GM12878 (cell line): ENCODE measurements around the gene GALNT17. TPM values are rescaled to one million over a fixed set of nuclear protein-coding genes. Genes with fewer than 3 reads are reported as not detected.

ENCODE experiments used
- ATAC-seq: fragments of 200-7000 bp; cut with Tn5 transposase; 3 replicates; pipeline ENCODE4 v1.9.1; 2020; ENCODE audit warnings: mild to moderate bottlenecking, moderate library complexity
- BruUV-seq: library from RNA; stranded (reverse); fragments of 400-500 nt; replicated peaks from 2 replicates; lab custom pipeline; 2021; lab: Mats Ljungman, UMichigan
- CTCF ChIA-PET: fragments of 300-600 bp; sonication (Branson Sonifier 250); formaldehyde crosslinking; extraction: SDS; loops from one replicate; lab custom pipeline; 2021; ENCODE audit warnings: inconsistent platforms; lab: Yijun Ruan, JAX
- POLR2A ChIA-PET: fragments of 350-600 bp; formaldehyde crosslinking; extraction: SDS; loops from one replicate; lab custom pipeline; 2021; ENCODE audit warnings: inconsistent platforms; lab: Charles Lee
- RAD21 ChIA-PET: fragments of 300-600 bp; sonication (Branson Sonifier 250); formaldehyde crosslinking; loops from one replicate; lab custom pipeline; 2023; ENCODE audit warnings: antibody characterized with exemption; ENCODE audit not compliant: unreplicated experiment; lab: Charles Lee
- SMC1A ChIA-PET: fragments of 300-600 bp; sonication (Branson Sonifier 250); formaldehyde crosslinking; loops from one replicate; lab custom pipeline; 2023; ENCODE audit not compliant: unreplicated experiment, uncharacterized antibody; lab: Charles Lee
- DNase-seq: peaks from one replicate; pipeline ENCODE4 v3.0.0-alpha.2; 2011; ENCODE audit warnings: low read depth, low spot score
- FAIRE-seq: peaks from 3 replicates; lab custom pipeline; 2011; peaks lifted over from hg19 to GRCh38; lab: Jason Lieb, UNC
- H2AFZ ChIP-seq: 2 replicates; pipeline ENCODE4 v1.6.0; 2011; ENCODE audit warnings: low read depth, low read length, control low read depth; ENCODE audit not compliant: control insufficient read depth
- H3K27ac ChIP-seq: 2 replicates; pipeline ENCODE4 v1.5.1; 2011; ENCODE audit warnings: control low read depth; ENCODE audit not compliant: control insufficient read depth, insufficient read depth
- H3K27me3 ChIP-seq, 2 experiments: replicated peaks in 1 of 2; 2 replicates each; pipeline versions ENCODE4 v1.6.0 to v1.6.1; 2011; ENCODE audit warnings: low read length in 1 of 2; ENCODE audit not compliant: control insufficient read depth in 2 of 2, insufficient read depth in 2 of 2
- H3K36me3 ChIP-seq, 2 experiments: 2 replicates each; pipeline ENCODE4 v1.5.1; 2011; ENCODE audit warnings: low read length in 1 of 2; ENCODE audit not compliant: control insufficient read depth in 2 of 2, insufficient read depth in 2 of 2
- H3K4me1 ChIP-seq: 2 replicates; pipeline ENCODE4 v1.6.1; 2011; ENCODE audit warnings: mild to moderate bottlenecking, low read length, moderate library complexity, mixed read lengths; ENCODE audit not compliant: control insufficient read depth, insufficient read depth
- H3K4me2 ChIP-seq: 2 replicates; pipeline ENCODE4 v1.6.0; 2011; ENCODE audit warnings: control low read depth; ENCODE audit not compliant: control insufficient read depth, insufficient read depth
- H3K4me3 ChIP-seq: fragments of 200-600 bp; sonication (generic); 2 replicates; pipeline ENCODE4 v1.5.1; 2016
- H3K79me2 ChIP-seq: 2 replicates; pipeline ENCODE4 v1.6.0; 2011; ENCODE audit warnings: low read length; ENCODE audit not compliant: control insufficient read depth, insufficient read depth
- H3K9ac ChIP-seq: 2 replicates; pipeline ENCODE4 v1.8.0; 2011; ENCODE audit warnings: low read length, control low read depth, mixed read lengths; ENCODE audit not compliant: control insufficient read depth, insufficient read depth
- H3K9me3 ChIP-seq: replicated peaks from 3 replicates; pipeline ENCODE4 v1.5.1; 2011; ENCODE audit warnings: mild to moderate bottlenecking, low read length; ENCODE audit not compliant: control insufficient read depth, insufficient read depth
- H4K20me1 ChIP-seq: 2 replicates; pipeline ENCODE4 v1.6.0; 2011; ENCODE audit not compliant: control insufficient read depth, insufficient read depth
- ASH2L ChIP-seq: fragments of 300-600, 200-600 bp; sonication (generic); IDR thresholded peaks from 2 replicates; pipeline ENCODE4 v1.6.1; 2017; ENCODE audit warnings: low read depth, mild to moderate bottlenecking, borderline replicate concordance
- BHLHE40 ChIP-seq, 2 experiments: fragments of 450-650 bp in 1 of 2; IDR thresholded peaks; 2 replicates each; pipeline ENCODE4 v1.6.1; 2011 to 2017; ENCODE audit warnings: low read depth in 2 of 2, borderline replicate concordance in 1 of 2, improper control_type of control experiment in 1 of 2, low read length in 1 of 2, mild to moderate bottlenecking in 1 of 2
- CHD2 ChIP-seq: IDR thresholded peaks from 2 replicates; pipeline ENCODE4 v1.6.1; 2011; ENCODE audit warnings: low read depth, low read length, improper control_type of control experiment, borderline replicate concordance
- CREM ChIP-seq: IDR thresholded peaks from 2 replicates; pipeline ENCODE4 v1.6.1; 2014; ENCODE audit warnings: antibody characterized with exemption, low read depth
- E2F8 ChIP-seq: fragments of 450-650 bp; IDR thresholded peaks from 2 replicates; pipeline ENCODE4 v1.6.1; 2018; ENCODE audit warnings: mild to moderate bottlenecking, low read depth, moderate library complexity; ENCODE audit not compliant: partially characterized antibody
- ETV6 ChIP-seq, 2 experiments: fragments of 450-650 bp in 1 of 2; IDR thresholded peaks in 1 of 2; conservative IDR thresholded peaks in 1 of 2; 2 replicates each; pipeline ENCODE4 v1.6.1; 2014; ENCODE audit warnings: antibody characterized with exemption in 1 of 2, borderline replicate concordance in 1 of 2, low read depth in 1 of 2, mild to moderate bottlenecking in 1 of 2, moderate library complexity in 1 of 2
- EZH2 ChIP-seq: IDR thresholded peaks from 2 replicates; pipeline ENCODE4 v1.6.1; 2012; ENCODE audit warnings: low read depth, mild to moderate bottlenecking, control low read depth, inconsistent platforms, low read length, borderline replicate concordance; ENCODE audit not compliant: control insufficient read depth
- FOXM1 ChIP-seq: IDR thresholded peaks from 2 replicates; pipeline ENCODE4 v1.6.1; 2012; ENCODE audit warnings: low read depth, mild to moderate bottlenecking, inconsistent platforms, low read length, moderate library complexity
- KDM1A ChIP-seq: fragments of 200-600 bp; sonication (generic); IDR thresholded peaks from 2 replicates; pipeline ENCODE4 v1.6.1; 2016; ENCODE audit warnings: borderline replicate concordance
- NFIC ChIP-seq: IDR thresholded peaks from 2 replicates; pipeline ENCODE4 v1.6.1; 2012; ENCODE audit warnings: low read depth, mild to moderate bottlenecking, inconsistent platforms, low read length, moderate library complexity
- RCOR1 ChIP-seq: conservative IDR thresholded peaks from 2 replicates; pipeline ENCODE4 v1.6.1; 2012; ENCODE audit warnings: low read depth, low read length, improper control_type of control experiment
- SIN3A ChIP-seq: IDR thresholded peaks from 2 replicates; pipeline ENCODE4 v1.6.1; 2012; ENCODE audit warnings: low read depth, low read length, improper control_type of control experiment
- SMAD5 ChIP-seq: IDR thresholded peaks from 2 replicates; pipeline ENCODE4 v1.6.1; 2016; ENCODE audit warnings: antibody characterized with exemption, low read depth
- SMARCA5 ChIP-seq: fragments of 450-650 bp; IDR thresholded peaks from 2 replicates; pipeline ENCODE4 v1.6.1; 2017; ENCODE audit warnings: mild to moderate bottlenecking
- SREBF1 ChIP-seq: IDR thresholded peaks from 2 replicates; pipeline ENCODE4 v1.6.1; 2012; ENCODE audit warnings: mild to moderate bottlenecking, low read length
- TARDBP ChIP-seq: IDR thresholded peaks from 2 replicates; pipeline ENCODE4 v1.6.1; 2016; ENCODE audit warnings: borderline replicate concordance
- ZNF274 ChIP-seq: IDR thresholded peaks from one replicate; pipeline ENCODE4 v1.8.0; 2011; ENCODE audit not compliant: insufficient read length, insufficient read depth
- ZNF622 ChIP-seq: fragments of 450-650 bp; IDR thresholded peaks from 2 replicates; pipeline ENCODE4 v1.6.1; 2017; ENCODE audit warnings: mild to moderate bottlenecking, inconsistent platforms
- WGBS: methylation state at CpG from one replicate; pipeline ENCODE4 v1.1.6; 2016; ENCODE audit warnings: low lambda C conversion rate; ENCODE audit not compliant: insufficient replicate concordance, insufficient coverage; ENCODE audit errors: missing lambda C conversion rate; 5-methylcytosine and 5-hydroxymethylcytosine counted together
- in situ Hi-C: fragments of 300-500 bp; cut with MboI; formaldehyde crosslinking; loops from 9 replicates; pipeline ENCODE4 v1.14.3; 2018; ENCODE audit warnings: mixed read lengths
- intact Hi-C: fragments of 100-400 bp; cut with micrococcal nuclease; formaldehyde crosslinking; loops from one replicate; pipeline ENCODE4 v1.14.2; 2022; ENCODE audit not compliant: unreplicated experiment
- polyA plus RNA-seq, 11 experiments: library from polyadenylated mRNA; depleted of rRNA in 4 of 11; unstranded in 6 of 11; stranded (reverse) in 5 of 11; fragments of >200 nt; fragmentation: Nextera tagmentation in 4 of 11; fragmentation: Illumina TruSeq in 1 of 11; extraction: Ambion mirVana in 4 of 11; extraction: Trizol in 1 of 11; gene quantifications; 1 replicate in 1 of 11; 2 replicates in 10 of 11; pipeline versions ENCODE4 v1.2.1 to v1.2.3, GENCODE V29; 2011 to 2016; ENCODE audit warnings: inconsistent platforms in 2 of 11, missing spikeins in 2 of 11, low read depth in 1 of 11
- total RNA-seq, 4 experiments: library from RNA; depleted of rRNA in 3 of 4; stranded (reverse); fragments of >200 nt in 3 of 4; fragmentation: Illumina TruSeq in 1 of 4; extraction: Trizol in 1 of 4; gene quantifications; 2 replicates each; pipeline versions ENCODE4 v1.2.1 to v1.2.3, GENCODE V29; 2013 to 2021

The GALNT17 gene
- total and polyA plus RNA-seq, 10 of the 15 experiments (the other 5 are each of a cell fraction or from before 2014, with no cell fraction given) = 0.12 to 0.15 TPM; not detected in 8

- Histone ChIP-seq H3K36me3 (no peaks in the 10 kb centered on the region), H3K27me3 (no peaks in the 10 kb centered on the region), H3K27ac (no peak overlapping the region), H3K9ac (no peak overlapping the region), H3K4me1 (no peaks in the 10 kb centered on the region), H4K20me1 (no peaks in the 10 kb centered on the region), H3K9me3 (no peaks in the 10 kb centered on the region; the same call in 2 of the 3 replicates)
- CTCF ChIA-PET = no interaction called here
- RAD21 ChIA-PET = no interaction called here
- ATAC-seq = no peak
- TF ChIP-seq NFIC = no peak
- TF ChIP-seq ZNF274 = no peak
- TF ChIP-seq, all 136 proteins: peak for 0
- no TSS peak for BruUV-seq
- 3% methylated on average over 4 of the region's 4 CpGs for WGBS
- SMC1A ChIA-PET = no interaction called here
- intact Hi-C loops = no loop called here
- FAIRE-seq (no peak), DNase-seq (no peak)
- Histone ChIP-seq H3K79me2 (no peaks in the 10 kb centered on the region), H3K4me3 (no peak overlapping the region), H3K4me2 (no peak overlapping the region), H2AFZ (no peak overlapping the region)
- POLR2A ChIA-PET = interaction anchor here (0.6 kb wide), 1 partner anchor 301 kb away, joined by 5 read pairs; no protein-coding TSS in a partner anchor
- in situ Hi-C loops = no loop called here
Measured at GRCh38 chr7:71332207-71332606, 200.3 kb downstream of the GALNT17 start.

GRCh38 chr7:71334541-71334940 lies 202.6 kb downstream of the GALNT17 start:
- Histone ChIP-seq H2AFZ (no peak overlapping the region), H3K79me2 (no peaks in the 10 kb centered on the region), H3K27ac (no peak overlapping the region), H4K20me1 (no peaks in the 10 kb centered on the region), H3K4me3 (no peak overlapping the region), H3K4me2 (no peak overlapping the region), H3K9me3 (no peaks in the 10 kb centered on the region; the same call in 2 of the 3 replicates), H3K36me3 (no peaks in the 10 kb centered on the region), H3K4me1 (no peaks in the 10 kb centered on the region), H3K9ac (no peak overlapping the region), H3K27me3 (no peaks in the 10 kb centered on the region)
- SMC1A ChIA-PET = no interaction called here
- POLR2A ChIA-PET = no interaction called here
- in situ Hi-C loops = no loop called here
- whole genome bisulfite sequencing = 0% methylated on average over 1 of the region's 1 CpG
- BruUV-seq = no TSS peak
- DNase-seq = no peak
- intact Hi-C loops = no loop called here
- ATAC-seq = no peak
- RAD21 ChIA-PET = no interaction called here
- FAIRE-seq = no peak
- CTCF ChIA-PET = interaction anchor here (0.6 kb wide), 1 partner anchor 342 kb away, joined by 5 read pairs; no protein-coding TSS in a partner anchor
- no peak for TF ChIP-seq BHLHE40 (IDR thresholded peaks at IDR 0.05; ENCODE audit: borderline replicate concordance in 1 of 2, low read depth in 2 of 2, low read length in 1 of 2)
- no peak for TF ChIP-seq CREM
- no peak for TF ChIP-seq FOXM1
- no peak for TF ChIP-seq ZNF622
- TF ChIP-seq TARDBP = no peak
- TF ChIP-seq EZH2 = no peak
- no peak for TF ChIP-seq CHD2
- TF ChIP-seq RCOR1 = no peak
- no peak for TF ChIP-seq SMARCA5
- TF ChIP-seq SREBF1 = no peak
- no peak for TF ChIP-seq ASH2L
- TF ChIP-seq ETV6 (conservative IDR thresholded peaks at IDR 0.05 in 1 of 2, IDR thresholded peaks at IDR 0.05 in 1 of 2; ENCODE audit: borderline replicate concordance in 1 of 2, low read depth in 1 of 2) = no peak
- TF ChIP-seq SMAD5 = no peak
- no peak for TF ChIP-seq E2F8
- TF ChIP-seq SIN3A = no peak
- no peak for TF ChIP-seq KDM1A
